B cell (primary cell): ENCODE results near the gene AQP5.

Experiments
- CTCF ChIP-seq: fragments of 200-600 bp; IDR thresholded peaks from one replicate; pipeline ENCODE4 v1.8.0; 2022; ENCODE audit warnings: antibody characterized with exemption, mild to moderate bottlenecking
- EZH2 ChIP-seq: IDR thresholded peaks from 2 replicates; pipeline ENCODE4 v1.6.1; 2012; ENCODE audit warnings: borderline replicate concordance, low read depth, mild to moderate bottlenecking, moderate library complexity, low read length; ENCODE audit not compliant: insufficient read depth, poor library complexity, severe bottlenecking

DNA sequence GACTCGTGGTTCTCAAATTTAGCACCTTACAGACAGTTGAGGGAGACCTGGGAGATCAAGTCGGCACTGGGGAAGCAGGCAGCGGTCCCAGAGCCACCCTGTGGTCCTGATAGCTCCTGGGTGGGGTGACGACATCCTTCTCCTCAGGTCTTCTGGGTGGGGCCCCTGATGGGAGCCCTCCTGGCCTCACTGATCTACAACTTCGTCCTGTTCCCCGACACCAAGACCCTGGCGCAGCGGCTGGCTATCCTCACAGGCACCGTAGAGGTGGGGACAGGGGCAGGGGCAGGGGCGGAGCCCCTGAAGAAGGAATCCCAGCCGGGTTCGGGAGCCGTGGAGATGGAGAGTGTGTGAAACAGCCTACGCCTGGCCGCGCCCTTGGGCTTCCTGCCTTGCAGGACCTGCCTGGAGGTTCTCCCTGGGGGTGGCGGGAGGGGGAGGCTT, 13.7 kb downstream of the AQP5 start:
- TF ChIP-seq CTCF (no peak), EZH2 (no peak)
